ENCODE measurements around the gene PRKCE.
"Not testable (repeated sequence)": the region's sequence is repeated elsewhere in the genome, so short reads cannot be mapped to it uniquely, and the experiment has no call there.

Gene PRKCE

GRCh38 chr2:45898819-45899218 lies 247.3 kb downstream of the PRKCE start:
- DNase-seq: no peak

DNA sequence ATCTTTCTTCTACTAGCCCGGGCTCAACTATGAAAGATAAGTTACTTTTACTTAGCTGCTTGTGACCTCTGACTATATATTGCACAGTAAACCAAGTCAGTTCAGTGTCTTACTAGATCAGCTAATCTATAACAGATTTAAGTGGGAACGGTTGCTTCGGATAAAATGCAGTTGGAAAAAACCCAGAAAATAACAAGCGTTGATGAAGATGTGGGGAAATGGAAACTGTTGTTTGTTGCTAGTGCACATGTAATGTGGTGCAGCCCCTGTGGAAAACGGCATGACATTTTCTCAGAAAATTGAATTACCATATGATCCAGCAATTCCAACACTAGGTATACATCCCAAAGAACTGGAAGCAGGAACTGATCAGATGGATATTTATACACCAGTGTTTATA lies 248.5 kb downstream of the PRKCE start:
- no peak for DNase-seq

DNA sequence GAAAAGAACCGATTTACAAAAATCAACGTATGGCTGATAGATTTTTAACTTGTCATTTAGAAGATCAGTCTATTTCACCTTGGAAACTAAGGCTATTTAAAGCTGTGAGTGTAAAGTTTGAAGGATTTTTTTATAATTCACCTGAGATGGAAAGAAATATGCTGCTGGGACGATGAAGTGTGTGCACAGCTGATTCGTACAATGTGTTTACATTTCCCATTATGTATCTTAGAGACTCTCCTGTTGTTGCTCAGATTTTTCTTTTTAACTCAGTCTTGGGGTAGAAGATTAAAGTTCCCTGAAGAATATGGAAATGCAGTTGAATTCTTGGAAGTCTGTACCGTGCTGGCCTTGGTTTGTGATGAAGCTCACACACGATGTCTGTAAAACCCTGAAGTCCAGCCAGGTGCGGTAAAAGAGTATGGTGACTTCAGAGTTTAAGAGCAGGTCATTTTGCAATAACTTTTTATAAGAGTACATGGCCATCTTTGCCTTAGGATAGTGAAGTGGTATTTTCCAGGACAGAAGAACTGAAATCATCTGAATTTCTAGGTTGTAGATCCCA lies 250.1 kb downstream of the PRKCE start:
- DNase-seq: no peak

- no peak for DNase-seq
Measured at GRCh38 chr2:45902380-45902779, 250.9 kb downstream of the PRKCE start.

DNA sequence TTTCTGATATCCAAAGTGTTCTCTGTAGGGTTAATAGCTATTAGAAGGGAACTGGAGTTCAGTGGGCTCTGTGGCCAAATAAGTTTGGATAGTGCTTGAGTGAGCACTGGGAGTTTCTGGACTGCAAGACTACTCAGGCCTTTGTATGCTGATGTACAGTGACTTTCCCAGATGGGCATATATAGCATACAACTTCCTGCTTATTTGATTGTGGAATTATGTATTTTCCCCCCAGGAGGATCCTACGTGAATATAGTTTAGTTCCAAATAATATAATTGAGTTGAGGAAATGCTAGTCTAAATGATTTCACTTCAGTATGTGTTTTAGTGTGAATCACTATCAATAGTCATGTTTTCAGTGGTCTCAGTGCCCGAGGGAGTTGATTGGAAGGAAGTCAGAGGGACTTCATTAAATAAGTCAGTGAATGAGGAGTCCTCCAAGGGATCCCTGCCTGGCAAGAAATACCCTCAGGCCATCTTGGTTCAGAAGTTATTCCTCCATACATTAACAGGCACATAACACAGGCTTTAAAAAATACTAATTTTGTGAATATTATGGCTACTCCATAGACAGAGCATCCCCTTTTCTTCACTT lies 251.4 kb downstream of the PRKCE start:
- DNase-seq: no peak

- peak; percentile 31 to 48 for DNase-seq
Measured at GRCh38 chr2:45904267-45904945, 252.9 kb downstream of the PRKCE start.

DNA sequence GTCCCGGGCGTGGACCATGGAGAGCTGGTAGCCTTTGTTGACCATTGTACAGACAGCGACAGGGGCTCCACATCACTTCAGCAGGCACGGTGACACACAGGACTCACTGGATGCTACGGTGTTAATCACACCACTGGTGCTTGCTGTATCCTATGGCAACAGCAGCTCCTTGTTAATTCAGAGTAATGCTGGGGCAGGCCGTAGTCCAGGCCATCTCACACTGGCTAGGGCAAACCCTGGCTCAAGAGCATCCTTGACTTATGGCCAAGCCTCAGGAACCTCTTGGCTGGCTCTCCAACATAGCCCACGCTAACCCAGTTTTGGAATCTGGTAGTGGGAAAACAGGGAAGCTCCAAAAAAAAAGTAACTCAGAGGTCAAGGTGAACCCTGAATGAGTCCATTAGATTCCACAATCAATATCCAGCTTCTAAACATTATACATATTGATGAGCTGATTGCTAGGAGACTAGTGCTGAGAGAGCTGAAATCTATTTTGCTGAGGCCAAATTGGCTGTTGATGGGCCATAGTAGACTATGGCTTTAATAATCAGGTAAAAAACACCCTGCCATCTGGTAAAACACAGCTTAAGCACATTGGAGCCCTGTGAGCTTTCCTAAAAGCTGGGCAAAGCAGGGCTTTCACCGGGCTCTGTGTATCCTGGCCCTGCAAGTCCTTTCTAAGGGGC lies 253.6 kb downstream of the PRKCE start:
- DNase-seq: no peak

DNA sequence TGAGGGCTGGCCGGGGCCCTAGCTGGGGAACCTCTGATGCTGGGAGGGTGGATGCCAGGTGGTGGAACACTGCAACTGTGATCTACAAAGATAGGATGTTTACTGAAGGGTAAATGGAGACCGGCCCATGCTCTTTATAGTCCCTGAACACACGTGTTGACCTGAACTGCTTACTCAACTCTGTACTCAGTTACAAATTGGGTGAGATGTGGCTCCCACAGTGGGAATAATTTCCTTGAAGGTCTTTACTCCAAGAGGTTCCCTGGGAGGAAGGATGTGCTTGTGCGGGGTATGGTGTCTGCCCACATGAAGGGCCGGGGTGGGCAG lies 254.1 kb downstream of the PRKCE start:
- DNase-seq: no peak

- DNase-seq: no peak
Measured at GRCh38 chr2:45907592-45907991, 256.1 kb downstream of the PRKCE start.

DNA sequence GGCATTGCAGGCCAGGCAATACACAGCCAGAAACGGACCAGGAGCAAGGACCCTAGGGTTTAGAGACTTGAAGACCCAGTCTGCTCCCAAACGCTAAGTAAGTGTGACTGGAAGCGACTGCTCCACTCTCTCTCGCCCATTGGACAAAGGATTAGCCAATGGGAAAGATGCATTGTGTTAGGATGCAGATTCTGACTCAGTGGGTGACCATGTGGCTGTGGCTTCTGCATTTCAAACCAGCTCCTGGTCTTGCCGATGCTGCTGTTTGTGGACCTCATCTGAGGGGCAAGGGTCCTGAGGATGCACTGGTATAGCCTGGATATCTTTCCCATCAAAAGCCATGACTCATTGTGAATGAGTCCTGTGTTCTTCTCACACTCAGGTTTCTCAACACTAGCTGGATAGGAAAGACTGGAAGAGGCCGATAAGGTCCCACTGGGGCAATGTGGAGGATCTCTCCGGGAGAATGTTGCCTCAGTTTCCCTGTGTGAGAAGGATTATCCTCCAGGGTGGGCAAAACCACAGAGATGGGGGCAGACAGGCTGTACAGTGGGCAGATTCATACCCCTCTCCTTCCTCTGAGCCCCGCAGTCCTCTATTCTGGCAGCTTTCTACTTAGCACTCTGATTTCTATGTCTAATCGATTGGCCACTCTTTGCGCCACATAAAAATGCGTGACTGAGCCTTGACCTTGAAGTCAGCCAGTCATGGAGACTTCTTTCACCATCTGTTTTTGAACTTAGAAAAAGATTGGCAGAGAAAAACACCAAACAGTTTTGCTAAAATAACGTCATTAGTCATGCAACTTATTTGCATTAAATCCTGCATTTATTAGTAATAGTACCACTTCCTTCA lies 257.1 kb downstream of the PRKCE start:
- DNase-seq: no peak

DNA sequence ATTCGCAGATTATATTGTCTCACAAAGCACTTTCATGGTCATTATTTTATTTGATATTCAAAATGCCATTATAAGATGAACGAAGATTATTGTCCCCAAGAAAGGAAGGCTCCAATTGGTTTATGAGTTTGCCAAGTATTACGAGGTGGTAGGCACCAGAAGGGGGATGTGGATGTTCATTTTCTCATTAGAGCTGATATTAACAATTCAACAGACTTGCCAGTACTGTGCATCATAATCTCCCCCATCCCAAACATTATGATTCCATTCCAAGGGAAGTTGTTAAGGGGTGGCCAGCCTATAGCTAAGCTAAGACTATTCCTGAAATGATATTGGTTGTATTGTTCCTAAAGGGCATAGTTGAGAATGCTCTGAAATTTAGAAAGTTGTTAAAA lies 257.7 kb downstream of the PRKCE start:
- DNase-seq: no peak

- no peak for DNase-seq
Measured at GRCh38 chr2:45909677-45910191, 258.3 kb downstream of the PRKCE start.

GRCh38 chr2:45910473-45911060 lies 259.1 kb downstream of the PRKCE start:
- DNase-seq: no peak

- no peak for DNase-seq
Measured at GRCh38 chr2:45911538-45911937, 260.1 kb downstream of the PRKCE start.

- DNase-seq: no peak
Measured at GRCh38 chr2:45912109-45912508, 260.6 kb downstream of the PRKCE start.

DNA sequence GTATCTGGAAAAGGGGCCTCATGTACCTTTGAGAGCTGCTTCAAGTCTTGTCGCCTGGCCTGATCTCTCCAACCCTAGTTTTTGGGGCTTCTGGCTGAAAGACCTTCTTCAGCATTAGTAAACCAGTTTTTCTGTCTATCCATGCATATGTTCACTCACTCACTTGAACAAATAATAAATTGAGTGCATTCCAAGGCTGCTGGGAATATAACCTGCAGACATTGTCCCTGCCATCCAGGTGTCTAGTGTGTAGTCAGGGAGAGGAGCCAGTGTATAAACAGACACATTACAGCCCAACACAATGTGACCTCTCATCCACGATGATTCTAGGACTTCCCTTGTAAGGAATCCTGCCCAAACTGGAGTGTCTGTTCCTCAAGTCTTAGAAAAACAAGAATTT lies 262.1 kb downstream of the PRKCE start:
- DNase-seq: no peak

DNA sequence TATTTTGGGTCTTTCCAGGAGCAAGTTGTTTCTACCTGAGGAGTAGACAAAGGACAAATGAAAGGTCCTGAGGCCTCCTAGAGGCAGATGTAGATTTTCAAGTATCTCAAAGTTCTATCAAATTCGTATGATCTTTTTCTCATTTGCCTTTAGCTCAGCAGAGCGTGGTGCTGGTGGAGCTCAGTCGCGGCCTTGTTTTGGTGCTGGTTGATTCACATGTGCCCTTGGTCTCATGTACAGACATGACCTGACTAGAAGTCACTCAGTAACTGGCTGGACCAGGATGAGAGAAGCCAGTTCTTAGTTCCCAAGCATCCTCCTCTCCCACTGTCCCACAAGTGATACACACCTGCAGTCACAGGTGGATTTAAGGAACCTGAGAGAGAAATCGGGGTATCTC lies 264.0 kb downstream of the PRKCE start:
- no peak for DNase-seq

DNA sequence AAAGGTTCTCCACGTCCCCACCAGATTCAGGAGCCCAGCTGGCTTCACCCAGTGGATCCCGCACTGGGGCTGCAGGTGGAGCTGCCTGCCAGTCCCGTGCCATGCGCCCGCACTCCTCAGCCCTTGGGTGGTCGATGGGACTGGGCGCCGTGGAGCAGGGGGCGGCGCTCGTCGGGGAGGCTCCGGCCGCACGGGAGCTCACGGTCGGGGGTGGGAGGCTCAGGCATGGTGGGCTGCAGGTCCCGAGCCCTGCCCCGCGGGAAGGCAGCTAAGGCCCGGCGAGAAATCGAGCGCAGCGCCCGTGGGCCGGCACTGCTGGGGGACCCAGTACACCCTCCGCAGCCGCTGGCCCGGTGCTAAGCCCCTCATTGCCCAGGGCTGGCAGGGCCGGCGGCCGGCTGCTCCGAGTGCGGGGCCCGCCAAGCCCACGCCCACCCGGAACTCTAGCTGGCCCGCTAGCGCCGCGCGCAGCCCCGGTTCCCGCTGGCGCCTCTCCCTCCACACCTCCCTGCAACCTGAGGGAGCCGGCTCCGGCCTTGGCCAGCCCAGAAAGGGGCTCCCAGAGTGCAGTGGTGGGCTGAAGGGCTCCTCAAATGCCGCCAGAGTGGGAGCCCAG lies 266.2 kb downstream of the PRKCE start:
- DNase-seq: not testable (repeated sequence)

DNA sequence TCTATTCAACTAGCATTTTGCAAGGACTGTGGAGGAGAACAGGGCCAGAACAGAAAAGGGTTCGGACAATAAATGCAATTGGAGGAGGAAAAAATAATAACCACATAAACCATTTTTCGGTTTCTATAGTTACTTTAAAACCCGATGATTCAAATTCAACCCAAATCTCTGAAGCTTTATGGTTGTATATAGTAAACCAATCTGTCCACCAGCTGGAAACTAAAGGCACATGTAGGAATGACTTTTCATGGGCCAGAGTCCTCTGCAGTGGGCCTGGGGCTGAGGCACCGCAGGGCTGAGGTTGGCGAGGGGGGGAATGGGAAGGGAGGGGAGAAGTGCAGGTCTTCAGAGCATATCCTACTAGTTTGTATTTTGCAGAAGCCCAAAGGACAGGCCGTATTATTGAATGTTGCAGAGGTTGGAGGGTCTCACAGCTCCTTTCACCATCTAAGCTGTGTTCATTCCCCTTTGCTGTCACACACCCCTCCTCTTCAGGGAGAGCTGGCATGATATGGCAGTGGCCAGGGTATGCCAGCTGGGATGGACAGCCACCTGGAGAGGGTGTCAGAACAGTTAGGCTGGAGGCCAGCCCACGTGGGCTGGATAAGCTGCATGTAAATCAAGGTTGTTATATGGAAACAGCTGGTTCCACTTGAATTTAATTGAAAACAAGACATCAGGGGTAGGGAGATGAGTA lies 267.1 kb downstream of the PRKCE start:
- DNase-seq: no peak

DNA sequence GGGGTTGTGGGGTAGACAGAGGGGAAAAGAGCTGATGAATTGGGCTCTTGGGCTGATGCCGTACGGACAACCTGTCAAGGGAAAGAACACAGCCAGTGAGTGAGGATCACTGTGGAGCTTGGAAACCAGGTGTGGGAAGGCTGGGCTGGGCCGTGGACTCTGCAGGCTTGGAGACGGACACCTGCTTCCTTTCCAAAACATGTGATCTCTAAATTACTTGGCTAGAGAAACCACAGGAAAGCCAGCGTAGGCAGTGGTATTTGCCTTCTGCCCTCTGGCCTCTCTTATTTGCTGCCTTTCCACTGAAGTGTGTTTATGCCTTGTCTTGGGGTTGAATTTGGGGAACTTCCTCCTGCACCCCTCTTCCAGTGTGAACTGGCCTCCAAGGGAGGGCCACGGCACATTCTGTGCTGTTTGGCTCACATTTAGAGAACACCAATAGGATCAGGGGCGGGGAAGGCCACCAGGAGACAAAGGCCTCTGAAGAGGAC lies 267.7 kb downstream of the PRKCE start:
- no peak for DNase-seq

- DNase-seq: no peak
Measured at GRCh38 chr2:45919711-45920111, 268.2 kb downstream of the PRKCE start.
